WTC11 (cell line): ENCODE data around the gene SDC4. TPM values are rescaled to one million over a fixed set of nuclear protein-coding genes. Genes with fewer than 3 reads are reported as not detected.

Experiments used
- FOXK1 ChIP-seq: sonication (generic); formaldehyde crosslinking; IDR thresholded peaks from 2 replicates; pipeline ENCODE4 v1.8.0; 2022; ENCODE audit warnings: mild to moderate bottlenecking, moderate library complexity, missing genetic modification reagents
- GABPB1 ChIP-seq: sonication (generic); formaldehyde crosslinking; IDR thresholded peaks from 2 replicates; pipeline ENCODE4 v1.8.1; 2023; ENCODE audit warnings: mild to moderate bottlenecking, missing genetic modification reagents
- GTF2I ChIP-seq: fragments of 250-450 bp; sonication (Bioruptor Pico); conservative IDR thresholded peaks from 2 replicates; pipeline ENCODE4 v1.4.0; 2021; ENCODE audit warnings: mild to moderate bottlenecking
- IRF2 ChIP-seq: sonication (generic); formaldehyde crosslinking; IDR thresholded peaks from 2 replicates; pipeline ENCODE4 v1.8.0; 2022; ENCODE audit warnings: low read depth, missing genetic modification reagents, borderline replicate concordance
- MYBL2 ChIP-seq: sonication (generic); formaldehyde crosslinking; IDR thresholded peaks from 2 replicates; pipeline ENCODE4 v1.8.1; 2023; ENCODE audit warnings: mild to moderate bottlenecking, moderate library complexity, missing genetic modification reagents
- NFE2L1 ChIP-seq: sonication (generic); formaldehyde crosslinking; IDR thresholded peaks from 2 replicates; pipeline ENCODE4 v1.8.1; 2023; ENCODE audit warnings: missing genetic modification reagents
- NR2C2 ChIP-seq: sonication (generic); formaldehyde crosslinking; IDR thresholded peaks from 2 replicates; pipeline ENCODE4 v1.8.0; 2022; ENCODE audit warnings: mild to moderate bottlenecking, missing genetic modification reagents
- OVOL2 ChIP-seq: fragments of 250-450 bp; sonication (Bioruptor Pico); IDR thresholded peaks from 2 replicates; pipeline ENCODE4 v1.9.0; 2021; ENCODE audit warnings: mild to moderate bottlenecking, borderline replicate concordance
- PRRX2 ChIP-seq: fragments of 250-450 bp; sonication (Bioruptor Pico); IDR thresholded peaks from 2 replicates; pipeline ENCODE4 v1.8.0; 2021; ENCODE audit warnings: mild to moderate bottlenecking
- RORB ChIP-seq: fragments of 250-450 bp; sonication (Bioruptor Pico); IDR thresholded peaks from 2 replicates; pipeline ENCODE4 v1.9.0; 2021; ENCODE audit warnings: mild to moderate bottlenecking
- SMAD3 ChIP-seq: sonication (generic); formaldehyde crosslinking; IDR thresholded peaks from 2 replicates; pipeline ENCODE4 v1.8.0; 2022; ENCODE audit warnings: missing genetic modification reagents, mild to moderate bottlenecking, borderline replicate concordance
- SMAD4 ChIP-seq: sonication (generic); formaldehyde crosslinking; IDR thresholded peaks from 2 replicates; pipeline ENCODE4 v1.8.0; 2022; ENCODE audit warnings: mild to moderate bottlenecking, missing genetic modification reagents
- ZNF317 ChIP-seq: sonication (generic); formaldehyde crosslinking; IDR thresholded peaks from 2 replicates; pipeline ENCODE4 v1.8.1; 2023; ENCODE audit warnings: low read depth, mild to moderate bottlenecking, moderate library complexity, missing genetic modification reagents, borderline replicate concordance
- ZNF396 ChIP-seq: fragments of 250-450 bp; sonication (Bioruptor Pico); IDR thresholded peaks from 2 replicates; pipeline ENCODE4 v1.8.0; 2021; ENCODE audit warnings: mild to moderate bottlenecking, moderate library complexity, borderline replicate concordance
- total RNA-seq: library from RNA; stranded (reverse); gene quantifications from 3 replicates; pipeline ENCODE4 v1.2.3, GENCODE V29; 2021
- TF ChIP-seq, protein P1 (sequence below): fragments of 250-450 bp; sonication (Bioruptor Pico); IDR thresholded peaks from 2 replicates; pipeline ENCODE4 v1.9.0; 2021; ENCODE audit warnings: mild to moderate bottlenecking, borderline replicate concordance
- TF ChIP-seq, protein P2 (sequence below): sonication (generic); formaldehyde crosslinking; IDR thresholded peaks from 2 replicates; pipeline ENCODE4 v1.8.1; 2022; ENCODE audit warnings: low read depth, missing genetic modification reagents, borderline replicate concordance
- TF ChIP-seq, protein P3 (sequence below): sonication (generic); formaldehyde crosslinking; IDR thresholded peaks from 2 replicates; pipeline ENCODE4 v1.8.1; 2023; ENCODE audit warnings: mild to moderate bottlenecking, missing genetic modification reagents, borderline replicate concordance
- TF ChIP-seq, protein P4 (sequence below): sonication (generic); formaldehyde crosslinking; IDR thresholded peaks from 2 replicates; pipeline ENCODE4 v1.8.1; 2023; ENCODE audit warnings: mild to moderate bottlenecking, missing genetic modification reagents, moderate library complexity
- TF ChIP-seq, protein P5 (sequence below): sonication (generic); formaldehyde crosslinking; IDR thresholded peaks from 2 replicates; pipeline ENCODE4 v1.8.1; 2022; ENCODE audit warnings: mild to moderate bottlenecking, missing genetic modification reagents, moderate library complexity, borderline replicate concordance
- TF ChIP-seq, protein P6 (sequence below): sonication (generic); formaldehyde crosslinking; IDR thresholded peaks from 2 replicates; pipeline ENCODE4 v1.8.1; 2022; ENCODE audit warnings: mild to moderate bottlenecking, moderate library complexity, missing genetic modification reagents
- TF ChIP-seq, protein P7 (sequence below): sonication (generic); formaldehyde crosslinking; IDR thresholded peaks from 2 replicates; pipeline ENCODE4 v1.8.1; 2023; ENCODE audit warnings: mild to moderate bottlenecking, missing genetic modification reagents
- TF ChIP-seq, protein P8 (sequence below): fragments of 250-450 bp; sonication (Bioruptor Pico); IDR thresholded peaks from 2 replicates; pipeline ENCODE4 v1.9.0; 2021; ENCODE audit warnings: moderate library complexity, mild to moderate bottlenecking, inconsistent platforms, borderline replicate concordance

Gene SDC4
- total RNA-seq, 1 experiment from 2014 or later = 64.0 TPM

DNA sequence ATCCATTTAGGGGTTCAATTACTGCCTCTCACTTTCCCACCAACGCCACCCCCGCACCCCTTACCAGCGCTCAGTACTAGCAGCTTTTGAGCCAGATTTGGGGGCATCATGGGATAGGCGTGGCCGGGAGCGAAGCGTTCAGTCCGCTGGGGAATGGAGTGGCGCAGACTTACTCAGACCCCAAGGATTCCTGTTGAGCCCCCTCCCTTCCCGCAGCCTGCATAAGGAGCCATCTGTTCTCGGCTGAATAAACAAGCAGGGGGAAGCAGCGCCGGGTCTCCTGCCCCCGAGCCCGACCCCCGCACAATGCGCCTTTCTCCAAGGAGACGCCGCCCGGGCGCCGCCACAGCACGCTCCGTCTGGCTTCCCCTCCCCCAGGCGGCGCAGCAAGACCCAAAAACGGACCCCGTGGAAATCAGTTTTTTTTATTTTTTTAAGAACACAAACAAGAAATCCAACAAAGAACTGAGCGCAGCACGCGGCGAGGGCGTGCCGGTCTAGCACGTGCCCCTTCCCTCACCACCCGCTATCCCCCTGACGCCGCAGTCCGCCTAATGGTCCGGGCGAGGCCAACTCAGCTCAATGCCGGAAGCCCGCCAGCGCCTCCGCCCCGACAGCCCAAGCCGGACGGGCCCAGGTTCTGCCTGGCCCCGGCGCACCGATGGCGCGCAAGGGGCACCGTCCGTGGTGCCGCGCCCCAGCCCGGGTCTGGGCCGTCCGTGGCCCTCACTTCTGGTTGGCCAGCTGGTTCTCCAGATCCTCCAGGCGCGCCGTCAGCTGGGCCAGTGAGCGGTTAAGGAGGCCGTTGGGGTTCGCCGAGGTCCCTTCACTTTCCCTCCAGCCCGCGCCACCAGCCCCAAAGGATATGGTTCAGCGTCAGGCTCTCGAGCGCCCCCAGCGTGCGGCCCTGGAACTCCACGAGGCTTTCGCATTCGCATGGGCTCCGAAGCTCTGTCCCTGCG lies 54.9 kb downstream of the SDC4 start (continued):
- TF ChIP-seq, protein P1, sequence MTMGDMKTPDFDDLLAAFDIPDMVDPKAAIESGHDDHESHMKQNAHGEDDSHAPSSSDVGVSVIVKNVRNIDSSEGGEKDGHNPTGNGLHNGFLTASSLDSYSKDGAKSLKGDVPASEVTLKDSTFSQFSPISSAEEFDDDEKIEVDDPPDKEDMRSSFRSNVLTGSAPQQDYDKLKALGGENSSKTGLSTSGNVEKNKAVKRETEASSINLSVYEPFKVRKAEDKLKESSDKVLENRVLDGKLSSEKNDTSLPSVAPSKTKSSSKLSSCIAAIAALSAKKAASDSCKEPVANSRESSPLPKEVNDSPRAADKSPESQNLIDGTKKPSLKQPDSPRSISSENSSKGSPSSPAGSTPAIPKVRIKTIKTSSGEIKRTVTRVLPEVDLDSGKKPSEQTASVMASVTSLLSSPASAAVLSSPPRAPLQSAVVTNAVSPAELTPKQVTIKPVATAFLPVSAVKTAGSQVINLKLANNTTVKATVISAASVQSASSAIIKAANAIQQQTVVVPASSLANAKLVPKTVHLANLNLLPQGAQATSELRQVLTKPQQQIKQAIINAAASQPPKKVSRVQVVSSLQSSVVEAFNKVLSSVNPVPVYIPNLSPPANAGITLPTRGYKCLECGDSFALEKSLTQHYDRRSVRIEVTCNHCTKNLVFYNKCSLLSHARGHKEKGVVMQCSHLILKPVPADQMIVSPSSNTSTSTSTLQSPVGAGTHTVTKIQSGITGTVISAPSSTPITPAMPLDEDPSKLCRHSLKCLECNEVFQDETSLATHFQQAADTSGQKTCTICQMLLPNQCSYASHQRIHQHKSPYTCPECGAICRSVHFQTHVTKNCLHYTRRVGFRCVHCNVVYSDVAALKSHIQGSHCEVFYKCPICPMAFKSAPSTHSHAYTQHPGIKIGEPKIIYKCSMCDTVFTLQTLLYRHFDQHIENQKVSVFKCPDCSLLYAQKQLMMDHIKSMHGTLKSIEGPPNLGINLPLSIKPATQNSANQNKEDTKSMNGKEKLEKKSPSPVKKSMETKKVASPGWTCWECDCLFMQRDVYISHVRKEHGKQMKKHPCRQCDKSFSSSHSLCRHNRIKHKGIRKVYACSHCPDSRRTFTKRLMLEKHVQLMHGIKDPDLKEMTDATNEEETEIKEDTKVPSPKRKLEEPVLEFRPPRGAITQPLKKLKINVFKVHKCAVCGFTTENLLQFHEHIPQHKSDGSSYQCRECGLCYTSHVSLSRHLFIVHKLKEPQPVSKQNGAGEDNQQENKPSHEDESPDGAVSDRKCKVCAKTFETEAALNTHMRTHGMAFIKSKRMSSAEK (CRISPR knock-in tag) = no peak
- TF ChIP-seq NFE2L1 (CRISPR knock-in tag) (peak; percentile 88; the same call in 1 of the 2 replicates), ZNF317 (peak; percentile 66; the same call in 1 of the 2 replicates), ZNF396 (CRISPR knock-in tag) (no peak), NR2C2 (CRISPR knock-in tag) (peak; percentile 50; the same call in 1 of the 2 replicates), FOXK1 (CRISPR knock-in tag) (peak; percentile 68), PRRX2 (CRISPR knock-in tag) (0 out of 2 replicates have a peak, but pooled peaks have one; percentile 13), SMAD3 (peak; percentile 82; the same call in 1 of the 2 replicates), RORB (CRISPR knock-in tag) (no peak), GABPB1 (peak; percentile 23; the same call in 1 of the 2 replicates), OVOL2 (CRISPR knock-in tag) (no peak), IRF2 (CRISPR knock-in tag) (no peak), SMAD4 (no peak), MYBL2 (CRISPR knock-in tag) (peak; percentile 33; the same call in 1 of the 2 replicates), GTF2I (CRISPR knock-in tag) (no peak)
- TF ChIP-seq, protein P2, sequence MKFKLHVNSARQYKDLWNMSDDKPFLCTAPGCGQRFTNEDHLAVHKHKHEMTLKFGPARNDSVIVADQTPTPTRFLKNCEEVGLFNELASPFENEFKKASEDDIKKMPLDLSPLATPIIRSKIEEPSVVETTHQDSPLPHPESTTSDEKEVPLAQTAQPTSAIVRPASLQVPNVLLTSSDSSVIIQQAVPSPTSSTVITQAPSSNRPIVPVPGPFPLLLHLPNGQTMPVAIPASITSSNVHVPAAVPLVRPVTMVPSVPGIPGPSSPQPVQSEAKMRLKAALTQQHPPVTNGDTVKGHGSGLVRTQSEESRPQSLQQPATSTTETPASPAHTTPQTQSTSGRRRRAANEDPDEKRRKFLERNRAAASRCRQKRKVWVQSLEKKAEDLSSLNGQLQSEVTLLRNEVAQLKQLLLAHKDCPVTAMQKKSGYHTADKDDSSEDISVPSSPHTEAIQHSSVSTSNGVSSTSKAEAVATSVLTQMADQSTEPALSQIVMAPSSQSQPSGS (CRISPR knock-in tag) = no peak
- TF ChIP-seq, protein P3, sequence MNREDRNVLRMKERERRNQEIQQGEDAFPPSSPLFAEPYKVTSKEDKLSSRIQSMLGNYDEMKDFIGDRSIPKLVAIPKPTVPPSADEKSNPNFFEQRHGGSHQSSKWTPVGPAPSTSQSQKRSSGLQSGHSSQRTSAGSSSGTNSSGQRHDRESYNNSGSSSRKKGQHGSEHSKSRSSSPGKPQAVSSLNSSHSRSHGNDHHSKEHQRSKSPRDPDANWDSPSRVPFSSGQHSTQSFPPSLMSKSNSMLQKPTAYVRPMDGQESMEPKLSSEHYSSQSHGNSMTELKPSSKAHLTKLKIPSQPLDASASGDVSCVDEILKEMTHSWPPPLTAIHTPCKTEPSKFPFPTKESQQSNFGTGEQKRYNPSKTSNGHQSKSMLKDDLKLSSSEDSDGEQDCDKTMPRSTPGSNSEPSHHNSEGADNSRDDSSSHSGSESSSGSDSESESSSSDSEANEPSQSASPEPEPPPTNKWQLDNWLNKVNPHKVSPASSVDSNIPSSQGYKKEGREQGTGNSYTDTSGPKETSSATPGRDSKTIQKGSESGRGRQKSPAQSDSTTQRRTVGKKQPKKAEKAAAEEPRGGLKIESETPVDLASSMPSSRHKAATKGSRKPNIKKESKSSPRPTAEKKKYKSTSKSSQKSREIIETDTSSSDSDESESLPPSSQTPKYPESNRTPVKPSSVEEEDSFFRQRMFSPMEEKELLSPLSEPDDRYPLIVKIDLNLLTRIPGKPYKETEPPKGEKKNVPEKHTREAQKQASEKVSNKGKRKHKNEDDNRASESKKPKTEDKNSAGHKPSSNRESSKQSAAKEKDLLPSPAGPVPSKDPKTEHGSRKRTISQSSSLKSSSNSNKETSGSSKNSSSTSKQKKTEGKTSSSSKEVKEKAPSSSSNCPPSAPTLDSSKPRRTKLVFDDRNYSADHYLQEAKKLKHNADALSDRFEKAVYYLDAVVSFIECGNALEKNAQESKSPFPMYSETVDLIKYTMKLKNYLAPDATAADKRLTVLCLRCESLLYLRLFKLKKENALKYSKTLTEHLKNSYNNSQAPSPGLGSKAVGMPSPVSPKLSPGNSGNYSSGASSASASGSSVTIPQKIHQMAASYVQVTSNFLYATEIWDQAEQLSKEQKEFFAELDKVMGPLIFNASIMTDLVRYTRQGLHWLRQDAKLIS (CRISPR knock-in tag) = no peak
- TF ChIP-seq, protein P4, sequence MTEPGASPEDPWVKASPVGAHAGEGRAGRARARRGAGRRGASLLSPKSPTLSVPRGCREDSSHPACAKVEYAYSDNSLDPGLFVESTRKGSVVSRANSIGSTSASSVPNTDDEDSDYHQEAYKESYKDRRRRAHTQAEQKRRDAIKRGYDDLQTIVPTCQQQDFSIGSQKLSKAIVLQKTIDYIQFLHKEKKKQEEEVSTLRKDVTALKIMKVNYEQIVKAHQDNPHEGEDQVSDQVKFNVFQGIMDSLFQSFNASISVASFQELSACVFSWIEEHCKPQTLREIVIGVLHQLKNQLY = 0 out of 2 replicates have a peak, but pooled peaks have one; percentile 11
- TF ChIP-seq, protein P5, sequence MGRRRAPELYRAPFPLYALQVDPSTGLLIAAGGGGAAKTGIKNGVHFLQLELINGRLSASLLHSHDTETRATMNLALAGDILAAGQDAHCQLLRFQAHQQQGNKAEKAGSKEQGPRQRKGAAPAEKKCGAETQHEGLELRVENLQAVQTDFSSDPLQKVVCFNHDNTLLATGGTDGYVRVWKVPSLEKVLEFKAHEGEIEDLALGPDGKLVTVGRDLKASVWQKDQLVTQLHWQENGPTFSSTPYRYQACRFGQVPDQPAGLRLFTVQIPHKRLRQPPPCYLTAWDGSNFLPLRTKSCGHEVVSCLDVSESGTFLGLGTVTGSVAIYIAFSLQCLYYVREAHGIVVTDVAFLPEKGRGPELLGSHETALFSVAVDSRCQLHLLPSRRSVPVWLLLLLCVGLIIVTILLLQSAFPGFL (CRISPR knock-in tag) = peak; percentile 89; the same call in 1 of the 2 replicates
- TF ChIP-seq, protein P6, sequence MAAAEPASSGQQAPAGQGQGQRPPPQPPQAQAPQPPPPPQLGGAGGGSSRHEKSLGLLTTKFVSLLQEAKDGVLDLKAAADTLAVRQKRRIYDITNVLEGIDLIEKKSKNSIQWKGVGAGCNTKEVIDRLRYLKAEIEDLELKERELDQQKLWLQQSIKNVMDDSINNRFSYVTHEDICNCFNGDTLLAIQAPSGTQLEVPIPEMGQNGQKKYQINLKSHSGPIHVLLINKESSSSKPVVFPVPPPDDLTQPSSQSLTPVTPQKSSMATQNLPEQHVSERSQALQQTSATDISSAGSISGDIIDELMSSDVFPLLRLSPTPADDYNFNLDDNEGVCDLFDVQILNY (CRISPR knock-in tag) = peak; percentile 89
- TF ChIP-seq, protein P7, sequence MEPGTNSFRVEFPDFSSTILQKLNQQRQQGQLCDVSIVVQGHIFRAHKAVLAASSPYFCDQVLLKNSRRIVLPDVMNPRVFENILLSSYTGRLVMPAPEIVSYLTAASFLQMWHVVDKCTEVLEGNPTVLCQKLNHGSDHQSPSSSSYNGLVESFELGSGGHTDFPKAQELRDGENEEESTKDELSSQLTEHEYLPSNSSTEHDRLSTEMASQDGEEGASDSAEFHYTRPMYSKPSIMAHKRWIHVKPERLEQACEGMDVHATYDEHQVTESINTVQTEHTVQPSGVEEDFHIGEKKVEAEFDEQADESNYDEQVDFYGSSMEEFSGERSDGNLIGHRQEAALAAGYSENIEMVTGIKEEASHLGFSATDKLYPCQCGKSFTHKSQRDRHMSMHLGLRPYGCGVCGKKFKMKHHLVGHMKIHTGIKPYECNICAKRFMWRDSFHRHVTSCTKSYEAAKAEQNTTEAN = peak; percentile 84
- TF ChIP-seq, protein P8, sequence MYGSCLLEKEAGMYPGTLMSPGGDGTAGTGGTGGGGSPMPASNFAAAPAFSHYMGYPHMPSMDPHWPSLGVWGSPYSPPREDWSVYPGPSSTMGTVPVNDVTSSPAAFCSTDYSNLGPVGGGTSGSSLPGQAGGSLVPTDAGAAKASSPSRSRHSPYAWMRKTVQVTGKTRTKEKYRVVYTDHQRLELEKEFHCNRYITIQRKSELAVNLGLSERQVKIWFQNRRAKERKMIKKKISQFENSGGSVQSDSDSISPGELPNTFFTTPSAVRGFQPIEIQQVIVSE (CRISPR knock-in tag) = no peak
